Ishikawa (cell line): ENCODE data around the gene FAF2.

Experiments used
- CEBPB ChIP-seq: IDR thresholded peaks from 2 replicates; pipeline ENCODE4 v1.6.1; 2012
- CREB1 ChIP-seq: IDR thresholded peaks from 2 replicates; pipeline ENCODE4 v1.6.1; 2012; ENCODE audit warnings: low read depth
- EGR1 ChIP-seq: IDR thresholded peaks from 2 replicates; pipeline ENCODE4 v1.6.1; 2012
- EP300 ChIP-seq: IDR thresholded peaks from 2 replicates; pipeline ENCODE4 v1.6.1; 2012; ENCODE audit warnings: borderline replicate concordance
- FOXM1 ChIP-seq: IDR thresholded peaks from 2 replicates; pipeline ENCODE4 v1.6.1; 2012; ENCODE audit warnings: low read depth, borderline replicate concordance
- MAX ChIP-seq: IDR thresholded peaks from 2 replicates; pipeline ENCODE4 v1.6.1; 2012
- NFIC ChIP-seq: IDR thresholded peaks from 2 replicates; pipeline ENCODE4 v1.6.1; 2012
- RAD21 ChIP-seq: IDR thresholded peaks from 2 replicates; pipeline ENCODE4 v1.6.1; 2012; ENCODE audit warnings: low read depth
- REST ChIP-seq: IDR thresholded peaks from 2 replicates; pipeline ENCODE4 v1.6.1; 2012; ENCODE audit warnings: low read depth, mild to moderate bottlenecking
- TAF1 ChIP-seq: IDR thresholded peaks from 2 replicates; pipeline ENCODE4 v1.6.1; 2012; ENCODE audit warnings: low read depth, mild to moderate bottlenecking
- TCF12 ChIP-seq: IDR thresholded peaks from 2 replicates; pipeline ENCODE4 v1.6.1; 2012; ENCODE audit warnings: low read depth
- USF1 ChIP-seq: IDR thresholded peaks from 2 replicates; pipeline ENCODE4 v1.6.1; 2012
- YY1 ChIP-seq: IDR thresholded peaks from 2 replicates; pipeline ENCODE4 v1.6.1; 2012; ENCODE audit warnings: low read depth
- ZBTB7A ChIP-seq: IDR thresholded peaks from 2 replicates; pipeline ENCODE4 v1.6.1; 2012; ENCODE audit warnings: low read depth

FAF2 gene

DNA sequence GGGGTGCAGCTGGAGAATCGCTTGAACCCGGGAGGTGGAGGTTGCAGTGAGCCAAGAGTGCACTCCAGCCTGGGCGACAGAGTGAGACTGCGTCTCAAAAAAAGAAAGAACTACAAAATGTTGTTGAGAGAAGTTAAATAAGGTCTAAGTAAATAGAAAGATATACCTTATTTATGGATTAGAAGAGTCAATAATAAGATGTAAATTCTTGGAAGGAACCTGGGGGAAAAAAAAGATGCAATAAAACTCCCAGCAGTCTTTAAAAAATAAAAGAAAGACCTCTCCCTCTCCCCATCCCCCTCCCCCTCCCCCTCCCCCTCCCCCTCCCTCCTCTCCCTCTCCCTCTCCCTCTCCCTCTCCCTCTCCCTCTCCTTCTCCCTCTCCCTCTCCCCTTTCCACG is 15.5 kb upstream of the FAF2 start:
- TF ChIP-seq RAD21 (no peak), TCF12 (no peak), NFIC (no peak), CEBPB (no peak), EGR1 (no peak), USF1 (no peak), FOXM1 (no peak)

GRCh38 chr5:176436656-176437055 is 11.5 kb upstream of the FAF2 start:
- TF ChIP-seq USF1 (no peak), YY1 (no peak), EP300 (no peak), ZBTB7A (no peak)

DNA sequence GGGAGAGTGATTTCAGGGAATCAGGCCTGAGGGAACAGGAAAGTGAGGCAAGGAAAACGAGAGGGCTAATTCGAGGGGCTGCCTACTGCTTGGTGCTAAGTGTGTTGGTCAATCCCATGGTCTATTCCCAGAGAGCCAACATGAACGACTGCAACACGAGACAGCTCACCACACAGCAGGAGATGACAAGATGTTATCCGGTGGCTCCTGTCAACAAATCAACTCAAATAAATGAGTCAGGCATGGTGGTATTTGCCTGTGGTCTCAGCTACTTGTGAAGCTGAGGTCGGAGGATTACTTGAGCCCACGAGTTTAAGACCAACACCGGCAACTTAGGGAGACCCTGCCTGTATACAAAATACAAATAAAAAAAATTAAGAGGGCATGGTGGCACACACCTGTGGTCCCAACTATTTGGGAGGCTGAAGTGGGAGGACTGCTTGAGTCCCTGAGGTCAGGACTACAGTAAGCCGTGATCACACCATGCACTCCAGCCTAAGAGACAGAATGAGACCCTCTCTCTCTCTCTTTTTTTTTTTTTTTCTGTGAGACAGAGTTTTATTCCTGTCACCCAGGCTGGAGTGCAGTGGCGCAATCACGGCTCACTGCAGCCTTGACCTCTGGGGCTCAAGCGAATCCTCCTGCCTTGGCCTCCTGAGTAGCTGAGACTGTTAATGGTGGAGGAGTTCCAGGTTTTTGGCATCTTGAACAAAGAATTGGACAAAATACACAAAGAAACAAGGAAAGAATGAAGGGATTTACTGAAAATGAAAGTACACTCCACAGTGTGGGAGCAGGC is 9.0 kb upstream of the FAF2 start:
- TF ChIP-seq CEBPB (no peak), MAX (no peak), NFIC (no peak), USF1 (no peak), REST (no peak)

GRCh38 chr5:176440927-176441706 is 7.1 kb upstream of the FAF2 start:
- TF ChIP-seq REST (no peak), TAF1 (no peak), MAX (no peak), YY1 (no peak), CEBPB (no peak), USF1 (no peak), EGR1 (no peak), CREB1 (no peak)

DNA sequence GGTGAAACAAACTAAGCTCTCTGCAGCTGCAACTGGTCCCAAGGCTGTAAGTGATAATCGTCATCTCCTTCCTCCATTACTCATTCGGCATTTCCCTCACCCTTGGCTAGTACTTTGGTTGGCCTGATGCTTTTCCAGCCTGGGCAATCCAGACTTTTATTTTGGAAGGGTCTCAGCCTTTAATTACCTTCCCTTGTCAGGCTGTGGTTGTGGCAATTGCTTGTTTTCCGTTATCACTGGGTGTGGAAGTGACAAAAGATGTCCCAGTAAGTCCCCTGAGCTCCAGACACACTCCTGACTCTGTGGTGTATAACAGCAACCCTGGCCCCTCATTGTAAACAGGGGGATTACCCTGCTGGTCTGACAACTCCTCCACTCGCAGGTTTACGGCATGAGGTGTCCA is 6.3 kb upstream of the FAF2 start:
- no peak for TF ChIP-seq MAX
- no peak for TF ChIP-seq USF1
